GM12872 (cell line): ENCODE measurements around the gene FBXL7.

Experiments
- TF ChIP-seq, protein P1 (sequence below): IDR thresholded peaks from 3 replicates; pipeline ENCODE4 v1.5.1; 2011; ENCODE audit warnings: low read depth, mild to moderate bottlenecking, low read length, moderate library complexity; ENCODE audit not compliant: insufficient read depth

Gene FBXL7

GRCh38 chr5:15554542-15554941 is 54.6 kb downstream of the FBXL7 start:
- TF ChIP-seq, protein P1, sequence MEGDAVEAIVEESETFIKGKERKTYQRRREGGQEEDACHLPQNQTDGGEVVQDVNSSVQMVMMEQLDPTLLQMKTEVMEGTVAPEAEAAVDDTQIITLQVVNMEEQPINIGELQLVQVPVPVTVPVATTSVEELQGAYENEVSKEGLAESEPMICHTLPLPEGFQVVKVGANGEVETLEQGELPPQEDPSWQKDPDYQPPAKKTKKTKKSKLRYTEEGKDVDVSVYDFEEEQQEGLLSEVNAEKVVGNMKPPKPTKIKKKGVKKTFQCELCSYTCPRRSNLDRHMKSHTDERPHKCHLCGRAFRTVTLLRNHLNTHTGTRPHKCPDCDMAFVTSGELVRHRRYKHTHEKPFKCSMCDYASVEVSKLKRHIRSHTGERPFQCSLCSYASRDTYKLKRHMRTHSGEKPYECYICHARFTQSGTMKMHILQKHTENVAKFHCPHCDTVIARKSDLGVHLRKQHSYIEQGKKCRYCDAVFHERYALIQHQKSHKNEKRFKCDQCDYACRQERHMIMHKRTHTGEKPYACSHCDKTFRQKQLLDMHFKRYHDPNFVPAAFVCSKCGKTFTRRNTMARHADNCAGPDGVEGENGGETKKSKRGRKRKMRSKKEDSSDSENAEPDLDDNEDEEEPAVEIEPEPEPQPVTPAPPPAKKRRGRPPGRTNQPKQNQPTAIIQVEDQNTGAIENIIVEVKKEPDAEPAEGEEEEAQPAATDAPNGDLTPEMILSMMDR: no peak

DNA sequence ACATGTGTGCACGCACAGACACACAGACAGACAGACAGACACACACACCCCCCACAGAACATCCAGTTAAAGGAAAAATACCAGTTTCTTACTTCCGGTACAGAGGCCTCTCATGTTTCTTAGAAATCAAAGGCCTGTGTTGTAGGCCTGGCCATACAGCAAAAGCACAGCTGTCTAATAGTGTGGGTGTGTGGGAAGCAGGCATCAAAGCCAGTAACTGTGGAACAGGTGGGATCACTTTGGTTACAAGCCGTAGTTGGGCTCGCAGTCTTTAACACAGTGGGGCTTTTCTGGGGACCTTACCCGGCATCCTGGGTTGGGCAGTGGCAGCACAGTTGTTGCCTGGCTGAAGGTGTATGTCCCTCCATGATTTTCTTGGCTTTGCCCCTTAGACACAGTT is 55.2 kb downstream of the FBXL7 start:
- TF ChIP-seq, protein P1: no peak

DNA sequence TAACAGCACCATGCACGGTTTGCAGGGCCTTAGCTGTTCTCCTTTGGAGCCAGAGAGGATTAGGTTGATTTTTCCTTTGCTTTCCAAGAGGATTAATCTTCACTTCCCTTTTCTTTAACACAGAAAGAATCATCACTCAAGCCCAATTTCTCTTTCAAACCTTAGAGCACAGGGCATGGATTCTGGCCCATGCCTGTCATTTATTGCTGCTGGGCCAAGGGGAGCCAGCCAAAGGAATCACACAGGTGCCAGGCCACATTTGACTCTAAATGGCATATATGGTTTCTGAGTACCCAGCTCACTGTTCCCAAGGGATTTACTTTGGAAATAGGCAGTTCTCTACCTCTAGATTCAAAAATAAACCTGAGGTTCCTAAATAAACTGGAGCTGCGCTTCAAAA is 58.3 kb downstream of the FBXL7 start:
- TF ChIP-seq, protein P1: no peak

GRCh38 chr5:15558681-15559080 is 58.7 kb downstream of the FBXL7 start:
- TF ChIP-seq, protein P1: no peak

GRCh38 chr5:15560421-15560820 is 60.4 kb downstream of the FBXL7 start:
- TF ChIP-seq, protein P1: no peak

DNA sequence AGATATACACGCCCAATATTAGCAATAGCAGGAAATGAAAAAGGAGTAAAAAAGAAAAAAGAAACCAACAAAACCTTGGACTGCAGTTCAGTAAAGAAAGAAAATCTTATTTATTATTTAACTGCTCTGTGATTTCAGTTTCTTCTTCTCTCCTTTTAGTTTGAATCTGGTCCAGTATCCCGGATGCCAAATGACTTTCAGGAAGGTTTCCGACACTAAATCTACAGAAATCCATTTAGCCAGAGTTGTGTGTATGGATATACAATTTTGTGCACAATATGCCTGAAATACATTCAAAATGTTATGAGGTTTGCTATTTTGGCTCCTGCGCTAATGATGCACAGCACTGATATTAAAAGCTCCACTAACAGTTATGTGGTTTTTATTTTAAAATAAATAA is 64.5 kb downstream of the FBXL7 start:
- TF ChIP-seq, protein P1: no peak

DNA sequence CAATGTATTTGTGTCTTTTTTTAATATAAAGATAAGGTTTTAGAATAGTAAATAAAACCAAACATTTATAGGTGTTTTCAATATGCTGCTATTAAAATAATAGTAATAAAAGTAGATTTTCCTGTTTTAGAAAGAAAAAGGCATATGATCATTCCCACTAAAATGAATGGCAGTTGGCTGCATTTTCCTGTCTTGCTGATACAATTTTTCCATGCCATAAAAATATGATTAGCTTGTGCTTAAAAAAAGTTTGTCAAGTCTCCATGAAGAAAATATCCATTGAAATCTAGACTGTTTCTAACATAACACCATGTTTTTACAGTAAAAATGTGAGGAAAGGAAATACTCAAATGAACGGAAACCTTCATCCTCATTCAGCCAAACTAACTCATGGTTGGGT is 65.0 kb downstream of the FBXL7 start:
- TF ChIP-seq, protein P1: no peak

DNA sequence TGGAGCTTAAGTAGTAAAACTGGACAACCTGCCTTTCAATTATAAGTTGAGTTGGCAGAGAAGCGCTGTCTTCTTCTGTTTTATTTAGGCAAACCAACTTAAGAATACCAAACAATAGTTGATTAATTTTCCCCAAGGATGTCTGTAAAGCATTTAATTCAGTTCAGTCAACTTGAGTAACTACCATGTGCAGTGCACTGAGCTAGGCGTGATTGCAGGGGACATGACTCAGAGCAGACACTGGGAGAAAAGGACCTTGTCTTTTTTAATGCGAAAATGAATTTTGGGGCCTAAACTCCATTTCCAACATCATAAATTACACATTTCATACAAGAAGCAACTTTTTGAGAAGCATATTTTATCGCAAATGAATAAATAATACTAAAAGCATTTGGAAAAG is 66.3 kb downstream of the FBXL7 start:
- TF ChIP-seq, protein P1: no peak
